GM12878 (cell line): Measurements from ENCODE around the gene PLEKHH2. TPM values are rescaled to one million over a fixed set of nuclear protein-coding genes. Genes with fewer than 3 reads are reported as not detected.

ENCODE experiments used
- ATAC-seq: fragments of 200-7000 bp; cut with Tn5 transposase; 3 replicates; pipeline ENCODE4 v1.9.1; 2020; ENCODE audit warnings: mild to moderate bottlenecking, moderate library complexity
- Bru-seq: library from RNA; stranded (reverse); fragments of 400-500 nt; gene quantifications from one replicate; lab custom pipeline; 2021; lab: Mats Ljungman, UMichigan
- BruChase-seq, 2 experiments: library from RNA; stranded (reverse); fragments of 400-500 nt; gene quantifications; one replicate each; lab custom pipeline; 2021; lab: Mats Ljungman, UMichigan
- BruUV-seq: library from RNA; stranded (reverse); fragments of 400-500 nt; replicated peaks from 2 replicates; lab custom pipeline; 2021; lab: Mats Ljungman, UMichigan
- CTCF ChIA-PET: fragments of 300-600 bp; sonication (Branson Sonifier 250); formaldehyde crosslinking; extraction: SDS; loops from one replicate; lab custom pipeline; 2021; ENCODE audit warnings: inconsistent platforms; lab: Yijun Ruan, JAX
- POLR2A ChIA-PET: fragments of 350-600 bp; formaldehyde crosslinking; extraction: SDS; loops from one replicate; lab custom pipeline; 2021; ENCODE audit warnings: inconsistent platforms; lab: Charles Lee
- RAD21 ChIA-PET: fragments of 300-600 bp; sonication (Branson Sonifier 250); formaldehyde crosslinking; loops from one replicate; lab custom pipeline; 2023; ENCODE audit warnings: antibody characterized with exemption; ENCODE audit not compliant: unreplicated experiment; lab: Charles Lee
- SMC1A ChIA-PET: fragments of 300-600 bp; sonication (Branson Sonifier 250); formaldehyde crosslinking; loops from one replicate; lab custom pipeline; 2023; ENCODE audit not compliant: unreplicated experiment, uncharacterized antibody; lab: Charles Lee
- DNase-seq: peaks from one replicate; pipeline ENCODE4 v3.0.0-alpha.2; 2011; ENCODE audit warnings: low read depth, low spot score
- FAIRE-seq: peaks from 3 replicates; lab custom pipeline; 2011; peaks lifted over from hg19 to GRCh38; lab: Jason Lieb, UNC
- H2AFZ ChIP-seq: 2 replicates; pipeline ENCODE4 v1.6.0; 2011; ENCODE audit warnings: low read depth, low read length, control low read depth; ENCODE audit not compliant: control insufficient read depth
- H3K27ac ChIP-seq: 2 replicates; pipeline ENCODE4 v1.5.1; 2011; ENCODE audit warnings: control low read depth; ENCODE audit not compliant: control insufficient read depth, insufficient read depth
- H3K27me3 ChIP-seq, 2 experiments: replicated peaks in 1 of 2; 2 replicates each; pipeline versions ENCODE4 v1.6.0 to v1.6.1; 2011; ENCODE audit warnings: low read length in 1 of 2; ENCODE audit not compliant: control insufficient read depth in 2 of 2, insufficient read depth in 2 of 2
- H3K36me3 ChIP-seq, 2 experiments: 2 replicates each; pipeline ENCODE4 v1.5.1; 2011; ENCODE audit warnings: low read length in 1 of 2; ENCODE audit not compliant: control insufficient read depth in 2 of 2, insufficient read depth in 2 of 2
- H3K4me1 ChIP-seq: 2 replicates; pipeline ENCODE4 v1.6.1; 2011; ENCODE audit warnings: mild to moderate bottlenecking, low read length, moderate library complexity, mixed read lengths; ENCODE audit not compliant: control insufficient read depth, insufficient read depth
- H3K4me2 ChIP-seq: 2 replicates; pipeline ENCODE4 v1.6.0; 2011; ENCODE audit warnings: control low read depth; ENCODE audit not compliant: control insufficient read depth, insufficient read depth
- H3K4me3 ChIP-seq: fragments of 200-600 bp; sonication (generic); 2 replicates; pipeline ENCODE4 v1.5.1; 2016
- H3K79me2 ChIP-seq: 2 replicates; pipeline ENCODE4 v1.6.0; 2011; ENCODE audit warnings: low read length; ENCODE audit not compliant: control insufficient read depth, insufficient read depth
- H3K9ac ChIP-seq: 2 replicates; pipeline ENCODE4 v1.8.0; 2011; ENCODE audit warnings: low read length, control low read depth, mixed read lengths; ENCODE audit not compliant: control insufficient read depth, insufficient read depth
- H3K9me3 ChIP-seq: replicated peaks from 3 replicates; pipeline ENCODE4 v1.5.1; 2011; ENCODE audit warnings: mild to moderate bottlenecking, low read length; ENCODE audit not compliant: control insufficient read depth, insufficient read depth
- H4K20me1 ChIP-seq: 2 replicates; pipeline ENCODE4 v1.6.0; 2011; ENCODE audit not compliant: control insufficient read depth, insufficient read depth
- CBX5 ChIP-seq: sonication (generic); IDR thresholded peaks from 2 replicates; pipeline ENCODE4 v1.6.1; 2016; ENCODE audit warnings: low read depth, moderate library complexity, mild to moderate bottlenecking, inconsistent platforms
- CHD2 ChIP-seq: IDR thresholded peaks from 2 replicates; pipeline ENCODE4 v1.6.1; 2011; ENCODE audit warnings: low read depth, low read length, improper control_type of control experiment, borderline replicate concordance
- CREB1 ChIP-seq: IDR thresholded peaks from 2 replicates; pipeline ENCODE4 v1.6.1; 2012; ENCODE audit warnings: low read depth, mild to moderate bottlenecking, inconsistent platforms
- DPF2 ChIP-seq: fragments of 450-650 bp; IDR thresholded peaks from 2 replicates; pipeline ENCODE4 v1.6.1; 2017; ENCODE audit warnings: mild to moderate bottlenecking
- FOS ChIP-seq: IDR thresholded peaks from 3 replicates; pipeline ENCODE4 v1.6.1; 2011; ENCODE audit warnings: borderline replicate concordance; ENCODE audit not compliant: insufficient read length; ENCODE audit errors: extremely low read depth
- IRF3 ChIP-seq: fragments of 450-650 bp; IDR thresholded peaks from 2 replicates; pipeline ENCODE4 v1.6.1; 2014; ENCODE audit warnings: mild to moderate bottlenecking
- KLF5 ChIP-seq: fragments of 450-650 bp; IDR thresholded peaks from 2 replicates; pipeline ENCODE4 v1.6.1; 2014; ENCODE audit warnings: mild to moderate bottlenecking; ENCODE audit not compliant: partially characterized antibody
- NFYB ChIP-seq: IDR thresholded peaks from 2 replicates; pipeline ENCODE4 v1.6.1; 2011; ENCODE audit warnings: low read depth, mild to moderate bottlenecking, low read length, improper control_type of control experiment, moderate library complexity; ENCODE audit not compliant: insufficient read depth
- PBX3 ChIP-seq: IDR thresholded peaks from 2 replicates; pipeline ENCODE4 v1.6.1; 2011; ENCODE audit warnings: mild to moderate bottlenecking, low read depth, low read length, moderate library complexity; ENCODE audit not compliant: insufficient replicate concordance
- PKNOX1 ChIP-seq: fragments of 450-650 bp; IDR thresholded peaks from 2 replicates; pipeline ENCODE4 v1.6.1; 2016; ENCODE audit warnings: mild to moderate bottlenecking
- SP1 ChIP-seq: IDR thresholded peaks from one replicate; pipeline ENCODE4 v1.6.1; 2011; ENCODE audit warnings: low read depth, low read length
- ZBTB33 ChIP-seq: fragments of 450-650 bp; IDR thresholded peaks from 2 replicates; pipeline ENCODE4 v1.6.1; 2017; ENCODE audit warnings: mild to moderate bottlenecking
- WGBS: methylation state at CpG from one replicate; pipeline ENCODE4 v1.1.6; 2016; ENCODE audit warnings: low lambda C conversion rate; ENCODE audit not compliant: insufficient replicate concordance, insufficient coverage; ENCODE audit errors: missing lambda C conversion rate; 5-methylcytosine and 5-hydroxymethylcytosine counted together
- in situ Hi-C: fragments of 300-500 bp; cut with MboI; formaldehyde crosslinking; loops from 9 replicates; pipeline ENCODE4 v1.14.3; 2018; ENCODE audit warnings: mixed read lengths
- intact Hi-C: fragments of 100-400 bp; cut with micrococcal nuclease; formaldehyde crosslinking; loops from one replicate; pipeline ENCODE4 v1.14.2; 2022; ENCODE audit not compliant: unreplicated experiment
- long read RNA-seq, 2 experiments: library from polyadenylated mRNA; unstranded; transcript quantifications; one replicate each; pipeline ENCODE4 v2.0.0, GENCODE V29; 2019 to 2020
- polyA minus RNA-seq, 3 experiments: library from RNA; depleted of rRNA, polyadenylated mRNA; stranded (reverse); fragments of >200 nt; gene quantifications; 2 replicates each; pipeline ENCODE4 v1.2.3, GENCODE V29; 2011
- polyA plus RNA-seq, 11 experiments: library from polyadenylated mRNA; depleted of rRNA in 4 of 11; unstranded in 6 of 11; stranded (reverse) in 5 of 11; fragments of >200 nt; fragmentation: Nextera tagmentation in 4 of 11; fragmentation: Illumina TruSeq in 1 of 11; extraction: Ambion mirVana in 4 of 11; extraction: Trizol in 1 of 11; gene quantifications; 1 replicate in 1 of 11; 2 replicates in 10 of 11; pipeline versions ENCODE4 v1.2.1 to v1.2.3, GENCODE V29; 2011 to 2016; ENCODE audit warnings: inconsistent platforms in 2 of 11, missing spikeins in 2 of 11, low read depth in 1 of 11
- total RNA-seq, 4 experiments: library from RNA; depleted of rRNA in 3 of 4; stranded (reverse); fragments of >200 nt in 3 of 4; fragmentation: Illumina TruSeq in 1 of 4; extraction: Trizol in 1 of 4; gene quantifications; 2 replicates each; pipeline versions ENCODE4 v1.2.1 to v1.2.3, GENCODE V29; 2013 to 2021

The PLEKHH2 gene
- total RNA-seq (2013; cell fraction: nucleolus; rRNA removed): not detected in 2 replicates
- total RNA-seq (2014; rRNA removed) (not detected in 2 replicates), total RNA-seq (2014; rRNA removed; fragmentation: Illumina TruSeq; extraction: Trizol) (not detected in 2 replicates), total RNA-seq (2021) (not detected in 2 replicates), polyA plus RNA-seq (2011; rRNA removed) (not detected in 2 replicates), polyA plus RNA-seq (2014; fragmentation: Illumina TruSeq; extraction: Trizol) (not detected in 2 replicates), polyA plus RNA-seq (2014; fragmentation: Nextera tagmentation; extraction: Ambion mirVana) (not detected), polyA plus RNA-seq (2014; rRNA removed) (not detected in 2 replicates), polyA plus RNA-seq (2016; fragmentation: Nextera tagmentation; extraction: Ambion mirVana) (not detected), polyA minus RNA-seq (2011; rRNA and poly(A)+ RNA removed) (not detected in 2 replicates), Bru-seq, nascent RNA (percentile 9 among the genes with signal in this experiment), BruChase-seq, experiment 1, labeled RNA remaining after a 6-hour chase (percentile 7 among the genes with signal in this experiment), BruChase-seq, experiment 2, labeled RNA remaining after a 2-hour chase (percentile 9 among the genes with signal in this experiment)
- polyA plus RNA-seq (2011; ENCODE audit: low read depth): 0.07 TPM
- not detected in 2 replicates for polyA plus RNA-seq (2011; cell fraction: cytosol; rRNA removed)
- 0.01 TPM in 1 of 2 replicates, not detected in the other for polyA plus RNA-seq (2011; cell fraction: nucleus; rRNA removed)
- polyA plus RNA-seq (2012): 0.14 and 0.24 TPM in 2 replicates
- polyA minus RNA-seq (2011; cell fraction: cytosol; rRNA and poly(A)+ RNA removed): not detected in 2 replicates
- not detected in 2 replicates for polyA minus RNA-seq (2011; cell fraction: nucleus; rRNA and poly(A)+ RNA removed)
- long read RNA-seq, experiment 1: 0 reads
- long read RNA-seq, experiment 2: 0 reads

GRCh38 chr2:43637030-43637803 lies at the start of gene PLEKHH2:
TSS of gene PLEKHH2 (plus strand) at chr2:43637260. CDS start at chr2:43644674, 7,414 bp downstream.
- no TSS peak for BruUV-seq
- H3K9ac ChIP-seq: no peak within 1 kb of the TSS
- ChIA-PET CTCF (no interaction called here), RAD21 (no interaction called here)
- no peak for FAIRE-seq
- 0 out of 2 replicates have a peak, but pooled peaks have one; percentile 41 for TF ChIP-seq IRF3
- no peak for TF ChIP-seq CBX5
- no peak for TF ChIP-seq KLF5
- TF ChIP-seq PBX3: peak; percentile 97
- TF ChIP-seq PKNOX1: peak; percentile 98
- TF ChIP-seq ZBTB33: no peak
- peak; percentile 58; the same call in 1 of the 2 replicates for TF ChIP-seq CHD2
- peak; percentile 93 for TF ChIP-seq NFYB
- TF ChIP-seq FOS: peak; percentile 21
- peak; percentile 92 for TF ChIP-seq SP1
- TF ChIP-seq CREB1: peak; percentile 65; the same call in 1 of the 2 replicates
- peak; percentile 76 for TF ChIP-seq DPF2
- TF ChIP-seq, all 136 proteins: peak for 9
- ChIA-PET SMC1A (no interaction called here), POLR2A (no interaction called here)
- H3K4me3 ChIP-seq: peak within 1 kb of the TSS; percentile 61
- H4K20me1 ChIP-seq: no peaks in the 10 kb centered on the region
- intact Hi-C loops: no loop called here
- no peaks in the 10 kb centered on the region for H3K36me3 ChIP-seq
- peak within 1 kb of the TSS; percentile 63 for H2AFZ ChIP-seq
- in situ Hi-C loops: no loop called here
- no peaks in the 10 kb centered on the region; the same call in 1 of the 3 replicates for H3K9me3 ChIP-seq
- ATAC-seq (peak; percentile 100), DNase-seq (peak; percentile 19)
- no peaks in the 10 kb centered on the region for H3K79me2 ChIP-seq
- H3K4me1 ChIP-seq: no peaks in the 10 kb centered on the region
- no peak within 1 kb of the TSS for H3K27ac ChIP-seq
- peaks cover 0 to 10% of the 10 kb centered on the region in 2 experiments for H3K27me3 ChIP-seq
- 12% methylated on average over 62 of the region's 75 CpGs for WGBS
- peak within 1 kb of the TSS; percentile 17 for H3K4me2 ChIP-seq
